CD4-positive, CD25-positive, alpha-beta regulatory T cell (primary cell): ENCODE data around the gene SDK1. TPM values are rescaled to one million over a fixed set of nuclear protein-coding genes. Genes with fewer than 3 reads are reported as not detected.
"Not testable (repeated sequence)": the region's sequence is repeated elsewhere in the genome, so short reads cannot be mapped to it uniquely, and the experiment has no call there.

ENCODE experiments used
- ATAC-seq, 2 donors: fragments of 150-1000 bp; cut with Tn5 transposase; one replicate each; pipeline ENCODE4 v1.10.0; 2021; ENCODE audit warnings: low read depth in 2 of 2, moderate number of reproducible peaks in 2 of 2, moderate library complexity in 1 of 2
- DNase-seq, 3 donors: peaks; one replicate each; pipeline versions ENCODE4 v3.0.0 to v3.0.0-alpha.2; 2012 to 2022; ENCODE audit warnings: mixed read lengths in 1 of 3
- H3K27ac ChIP-seq: one replicate; pipeline ENCODE4 v1.7.0; 2013; ENCODE audit warnings: mild to moderate bottlenecking, low read length; ENCODE audit not compliant: insufficient read depth, poor library complexity, severe bottlenecking
- H3K27me3 ChIP-seq: one replicate; pipeline ENCODE4 v1.7.0; 2013; ENCODE audit warnings: low read length; ENCODE audit not compliant: control insufficient read depth, insufficient read depth
- H3K36me3 ChIP-seq: one replicate; pipeline ENCODE4 v1.7.0; 2013; ENCODE audit warnings: mild to moderate bottlenecking, low read length, moderate library complexity; ENCODE audit not compliant: control insufficient read depth, insufficient read depth
- H3K4me1 ChIP-seq: 2 replicates; pipeline ENCODE4 v1.7.0; 2013; ENCODE audit warnings: mild to moderate bottlenecking, low read length; ENCODE audit not compliant: insufficient read depth, control insufficient read depth, poor library complexity, severe bottlenecking
- H3K4me3 ChIP-seq: one replicate; pipeline ENCODE4 v1.7.0; 2013; ENCODE audit warnings: low read depth, mild to moderate bottlenecking, low read length, moderate library complexity
- H3K9me3 ChIP-seq, 2 experiments: 1 replicate in 1 of 2; 2 replicates in 1 of 2; pipeline ENCODE4 v1.7.0; 2013; ENCODE audit warnings: low read length in 2 of 2, mild to moderate bottlenecking in 1 of 2, moderate library complexity in 1 of 2; ENCODE audit not compliant: control insufficient read depth in 2 of 2
- H3K27ac Mint-ChIP-seq, 3 donors: one replicate each; pipeline ENCODE4 v1.8.0; 2020 to 2022; ENCODE audit warnings: mild to moderate bottlenecking in 3 of 3, mixed read lengths in 3 of 3, moderate library complexity in 2 of 3
- H3K27me3 Mint-ChIP-seq: one replicate; pipeline ENCODE4 v1.8.0; 2022; ENCODE audit warnings: mild to moderate bottlenecking, mixed read lengths
- H3K36me3 Mint-ChIP-seq: one replicate; pipeline ENCODE4 v1.8.0; 2020; ENCODE audit warnings: mixed read lengths
- H3K4me1 Mint-ChIP-seq, 4 donors: one replicate each; pipeline ENCODE4 v1.8.0; 2020 to 2022; ENCODE audit warnings: mixed read lengths in 4 of 4, mild to moderate bottlenecking in 1 of 4
- H3K4me3 Mint-ChIP-seq, 4 donors: one replicate each; pipeline ENCODE4 v1.8.0; 2020 to 2022; ENCODE audit warnings: mild to moderate bottlenecking in 4 of 4, mixed read lengths in 4 of 4, moderate library complexity in 3 of 4
- H3K9me3 Mint-ChIP-seq, 7 donors: one replicate each; pipeline ENCODE4 v1.8.0; 2020 to 2022; ENCODE audit warnings: mixed read lengths in 7 of 7, mild to moderate bottlenecking in 3 of 7, moderate library complexity in 2 of 7
- polyA plus RNA-seq, 4 donors: library from polyadenylated mRNA; unstranded; fragments of 300-500 nt; fragmentation: Illumina TruSeq; gene quantifications; one replicate each; pipeline ENCODE4 v1.2.3, GENCODE V29; 2021
- total RNA-seq: library from RNA; stranded (reverse); gene quantifications from one replicate; pipeline ENCODE4 v1.2.3, GENCODE V29; 2022

SDK1 gene
- total and polyA plus RNA-seq, 5 donors from 2014 or later, result 0.47 TPM; not detected in 4

- not testable (repeated sequence) for H3K4me3 ChIP-seq, H3K4me1 ChIP-seq, H3K4me1 Mint-ChIP-seq, H3K27me3 ChIP-seq, H3K36me3 Mint-ChIP-seq, H3K27me3 Mint-ChIP-seq, ATAC-seq, H3K4me3 Mint-ChIP-seq, H3K9me3 Mint-ChIP-seq, DNase-seq, H3K27ac ChIP-seq, H3K27ac Mint-ChIP-seq, H3K9me3 ChIP-seq, H3K36me3 ChIP-seq
These were observed 793.1 kb downstream of the SDK1 start for GRCh38 chr7:4094158-4094557.

DNA sequence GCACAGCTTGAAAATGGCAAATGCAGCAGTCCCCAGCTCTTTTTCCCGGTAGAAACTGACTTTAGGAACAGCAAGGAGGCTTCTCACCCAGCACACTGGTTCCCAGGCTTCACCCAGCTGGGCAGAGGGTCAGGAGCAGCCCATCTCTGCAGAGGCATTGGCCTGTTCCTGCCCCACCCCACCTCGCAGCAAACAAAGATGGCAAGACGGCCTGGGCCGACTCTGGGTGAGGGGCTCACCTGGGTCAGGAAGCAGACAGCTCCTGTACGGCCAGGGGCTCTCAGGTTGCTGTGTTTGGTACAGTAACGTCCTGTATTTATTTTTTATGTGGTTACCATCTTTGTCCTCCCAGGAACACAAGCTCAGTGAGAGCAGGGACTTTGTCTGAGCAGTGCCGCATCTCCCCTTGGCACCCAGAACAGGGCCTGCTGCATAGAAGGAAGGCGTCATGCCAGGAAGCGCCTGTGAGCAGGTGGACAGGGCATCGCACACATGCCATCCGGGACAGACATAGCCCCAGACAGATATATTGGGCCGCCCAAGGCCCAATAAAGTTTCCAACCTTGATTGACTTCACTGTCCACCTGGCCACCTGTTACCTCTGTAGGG, 796.1 kb downstream of the SDK1 start:
- ATAC-seq (no peak), DNase-seq (no peak)
- H3K27me3 ChIP-seq, result no peaks in the 10 kb centered on the region
- no peaks in the 10 kb centered on the region for H3K4me1 Mint-ChIP-seq
- H3K4me3 Mint-ChIP-seq, result no peak overlapping the region
- H3K27me3 Mint-ChIP-seq, result no peaks in the 10 kb centered on the region
- H3K27ac ChIP-seq, result no peak overlapping the region
- no peaks in the 10 kb centered on the region for H3K36me3 ChIP-seq
- no peak overlapping the region for H3K27ac Mint-ChIP-seq
- H3K9me3 Mint-ChIP-seq, result no peaks in the 10 kb centered on the region
- H3K9me3 ChIP-seq, result no peaks in the 10 kb centered on the region
- H3K36me3 Mint-ChIP-seq, result no peaks in the 10 kb centered on the region
- no peak overlapping the region for H3K4me3 ChIP-seq
- H3K4me1 ChIP-seq, result peaks cover 4% of the 10 kb centered on the region

GRCh38 chr7:4098169-4098568, 797.1 kb downstream of the SDK1 start:
- no peaks in the 10 kb centered on the region for H3K27me3 ChIP-seq
- Mint-ChIP-seq H3K4me1 (no peaks in the 10 kb centered on the region), H3K9me3 (no peaks in the 10 kb centered on the region), H3K4me3 (no peak overlapping the region), H3K27ac (no peak overlapping the region), H3K36me3 (no peaks in the 10 kb centered on the region), H3K27me3 (no peaks in the 10 kb centered on the region)
- peaks cover 4% of the 10 kb centered on the region for H3K4me1 ChIP-seq
- no peak for ATAC-seq
- H3K9me3 ChIP-seq, result no peaks in the 10 kb centered on the region
- H3K4me3 ChIP-seq, result no peak overlapping the region
- no peak overlapping the region for H3K27ac ChIP-seq
- H3K36me3 ChIP-seq, result no peaks in the 10 kb centered on the region
- no peak for DNase-seq

DNA sequence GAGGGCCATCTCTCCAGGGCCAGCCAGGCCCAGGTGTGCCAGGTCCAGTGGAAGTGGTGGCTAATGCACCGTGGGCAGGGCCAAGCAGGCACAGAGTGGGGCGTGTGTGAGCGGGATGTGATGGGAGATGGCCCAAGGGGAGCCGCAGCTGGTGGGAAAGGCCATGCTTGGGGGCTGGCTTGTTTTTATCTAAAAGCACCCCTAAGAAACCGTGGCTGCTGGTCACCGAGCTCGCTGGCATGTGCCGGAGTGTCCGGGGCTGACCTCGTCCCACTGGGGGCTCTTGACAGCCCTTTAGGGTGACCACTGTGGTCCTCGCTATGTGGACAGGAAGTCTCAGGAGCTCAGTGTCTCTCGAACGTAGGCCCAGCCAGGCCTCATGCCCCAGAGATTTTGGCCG, 798.6 kb downstream of the SDK1 start:
- Histone ChIP-seq H3K27me3 (no peaks in the 10 kb centered on the region), H3K4me1 (peaks cover 4% of the 10 kb centered on the region), H3K9me3 (no peaks in the 10 kb centered on the region), H3K36me3 (no peaks in the 10 kb centered on the region), H3K27ac (no peak overlapping the region), H3K4me3 (no peak overlapping the region)
- Mint-ChIP-seq H3K27me3 (no peaks in the 10 kb centered on the region), H3K9me3 (no peaks in the 10 kb centered on the region), H3K4me1 (no peaks in the 10 kb centered on the region), H3K4me3 (no peak overlapping the region), H3K27ac (no peak overlapping the region), H3K36me3 (no peaks in the 10 kb centered on the region)
- ATAC-seq, result no peak
- DNase-seq, result no peak

GRCh38 chr7:4100148-4100547, 799.1 kb downstream of the SDK1 start:
- ATAC-seq, result no peak
- no peak for DNase-seq
- Histone ChIP-seq H3K27ac (no peak overlapping the region), H3K9me3 (no peaks in the 10 kb centered on the region), H3K4me3 (no peak overlapping the region), H3K27me3 (no peaks in the 10 kb centered on the region), H3K36me3 (no peaks in the 10 kb centered on the region), H3K4me1 (peaks cover 4% of the 10 kb centered on the region)
- no peak overlapping the region for H3K4me3 Mint-ChIP-seq
- H3K27me3 Mint-ChIP-seq, result no peaks in the 10 kb centered on the region
- H3K27ac Mint-ChIP-seq, result no peak overlapping the region
- H3K4me1 Mint-ChIP-seq, result no peaks in the 10 kb centered on the region
- no peaks in the 10 kb centered on the region for H3K36me3 Mint-ChIP-seq
- no peaks in the 10 kb centered on the region for H3K9me3 Mint-ChIP-seq

- H3K36me3 ChIP-seq, result no peaks in the 10 kb centered on the region
- Mint-ChIP-seq H3K27ac (no peak overlapping the region), H3K36me3 (no peaks in the 10 kb centered on the region), H3K4me1 (no peaks in the 10 kb centered on the region), H3K27me3 (no peaks in the 10 kb centered on the region), H3K9me3 (no peaks in the 10 kb centered on the region), H3K4me3 (no peak overlapping the region)
- peaks cover 4% of the 10 kb centered on the region for H3K4me1 ChIP-seq
- H3K4me3 ChIP-seq, result no peak overlapping the region
- no peak for DNase-seq
- ATAC-seq, result no peak
- H3K27me3 ChIP-seq, result no peaks in the 10 kb centered on the region
- no peaks in the 10 kb centered on the region for H3K9me3 ChIP-seq
- no peak overlapping the region for H3K27ac ChIP-seq
These were observed 799.6 kb downstream of the SDK1 start for GRCh38 chr7:4100691-4101090.

DNA sequence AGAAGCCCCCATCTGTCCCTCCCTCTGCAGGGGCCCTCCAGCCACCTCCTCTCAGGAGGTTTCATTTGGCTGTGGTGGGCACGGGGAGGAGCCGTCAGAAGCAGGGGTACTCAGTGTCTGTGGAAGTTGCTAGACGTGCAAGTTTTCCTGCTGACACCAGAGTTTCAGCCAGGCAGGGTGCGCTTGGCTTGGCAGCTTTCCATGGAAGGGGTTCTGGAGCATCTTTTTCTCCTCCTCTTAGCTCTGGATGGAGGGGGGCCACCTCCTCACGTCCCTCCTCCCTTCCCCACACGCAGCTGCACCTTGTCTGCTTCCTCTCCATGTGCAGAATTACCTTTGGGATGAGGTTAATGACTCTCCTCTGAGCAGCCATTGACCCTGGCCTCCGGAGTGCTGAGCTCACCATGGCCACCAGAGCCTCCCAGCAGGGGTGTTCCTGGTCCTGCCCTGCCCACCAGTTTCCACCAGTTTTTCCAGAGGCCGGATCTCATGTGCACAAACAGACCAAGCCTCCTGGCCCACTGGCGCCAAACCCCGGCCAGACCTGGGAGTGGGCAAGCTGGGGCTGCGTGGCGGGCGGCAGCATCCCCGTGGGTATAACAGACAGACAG, 801.3 kb downstream of the SDK1 start:
- H3K36me3 ChIP-seq, result no peaks in the 10 kb centered on the region
- no peaks in the 10 kb centered on the region for H3K27me3 ChIP-seq
- H3K9me3 Mint-ChIP-seq, result no peaks in the 10 kb centered on the region
- no peak overlapping the region for H3K27ac ChIP-seq
- ATAC-seq, result no peak
- no peaks in the 10 kb centered on the region for H3K27me3 Mint-ChIP-seq
- H3K4me1 Mint-ChIP-seq, result no peaks in the 10 kb centered on the region
- DNase-seq, result no peak
- no peaks in the 10 kb centered on the region for H3K36me3 Mint-ChIP-seq
- H3K4me3 Mint-ChIP-seq, result no peak overlapping the region
- no peaks in the 10 kb centered on the region for H3K9me3 ChIP-seq
- no peak overlapping the region for H3K4me3 ChIP-seq
- no peaks in the 10 kb centered on the region for H3K4me1 ChIP-seq
- H3K27ac Mint-ChIP-seq, result no peak overlapping the region

DNA sequence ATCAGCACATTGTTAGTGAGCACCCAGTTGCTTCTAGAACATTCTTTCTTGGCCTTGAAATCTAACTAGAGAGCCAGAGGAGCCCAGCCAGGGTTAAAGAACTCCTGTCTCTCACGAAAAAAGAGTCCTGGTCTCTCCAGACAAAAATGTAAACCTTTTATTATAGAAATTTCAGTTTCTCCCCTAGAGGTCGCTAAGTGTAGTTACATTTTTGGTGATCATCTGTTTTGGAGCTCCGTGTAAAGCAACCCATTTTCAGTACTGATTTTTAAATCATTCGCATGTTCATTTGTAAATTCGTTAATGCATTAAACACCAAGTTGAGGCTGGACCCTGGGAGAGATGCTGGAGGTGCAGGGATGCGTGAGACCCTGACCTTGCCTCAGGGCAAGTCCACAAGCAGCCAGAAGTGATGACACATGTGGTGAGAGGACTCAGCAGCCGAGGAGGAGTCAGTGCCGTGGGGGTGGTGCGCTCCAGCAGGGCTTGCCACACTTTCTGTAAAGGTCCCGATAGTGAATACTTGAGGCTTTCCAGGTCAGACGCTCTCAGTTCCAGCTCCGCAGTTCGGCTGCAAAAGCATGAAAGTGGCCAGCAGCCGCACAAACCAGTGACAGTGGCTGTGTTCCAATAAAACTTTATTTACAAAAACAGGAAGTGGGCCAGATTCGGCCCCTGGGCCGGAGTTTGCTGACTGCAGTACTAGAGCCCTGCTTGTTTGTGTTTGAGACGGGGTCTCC, 802.5 kb downstream of the SDK1 start:
- Histone ChIP-seq H3K9me3 (no peaks in the 10 kb centered on the region), H3K27me3 (no peaks in the 10 kb centered on the region), H3K4me1 (no peaks in the 10 kb centered on the region), H3K36me3 (no peaks in the 10 kb centered on the region), H3K4me3 (no peak overlapping the region), H3K27ac (no peak overlapping the region)
- DNase-seq (peak in 1 of 3 donors; percentile 4), ATAC-seq (no peak)
- Mint-ChIP-seq H3K27me3 (no peaks in the 10 kb centered on the region), H3K27ac (no peak overlapping the region), H3K9me3 (no peaks in the 10 kb centered on the region), H3K4me3 (no peak overlapping the region), H3K4me1 (no peaks in the 10 kb centered on the region), H3K36me3 (no peaks in the 10 kb centered on the region)
